Activated B cell treated with CpG ODN at 0.5 μM for 24 hours (primary cell): ENCODE measurements around the gene RASGRP1. TPM values are rescaled to one million over a fixed set of nuclear protein-coding genes. Genes with fewer than 3 reads are reported as not detected.

ENCODE experiments used
- ATAC-seq: fragments of 200-7000 bp; cut with Tn5 transposase; one replicate; pipeline ENCODE4 v1.10.0; 2021; ENCODE audit warnings: low read depth, mild to moderate bottlenecking, moderate library complexity
- CTCF ChIA-PET: fragments of 350-600 bp; sonication (Branson Sonifier 250); formaldehyde crosslinking; loops from one replicate; lab custom pipeline; 2021; ENCODE audit warnings: antibody characterized with exemption; lab: Charles Lee
- POLR2A ChIA-PET: fragments of 350-600 bp; sonication (Branson Sonifier 250); formaldehyde crosslinking; loops from one replicate; lab custom pipeline; 2021; ENCODE audit warnings: antibody characterized with exemption; lab: Charles Lee
- DNase-seq: peaks from one replicate; pipeline ENCODE4 v3.0.0; 2022
- H3K27ac Mint-ChIP-seq: one replicate; pipeline ENCODE4 v1.8.0; 2020; ENCODE audit warnings: mixed read lengths
- H3K27me3 Mint-ChIP-seq: one replicate; pipeline ENCODE4 v1.8.0; 2021; ENCODE audit warnings: mixed read lengths
- H3K36me3 Mint-ChIP-seq: one replicate; pipeline ENCODE4 v1.8.0; 2021; ENCODE audit warnings: low read depth, mixed read lengths
- H3K4me1 Mint-ChIP-seq: one replicate; pipeline ENCODE4 v1.8.0; 2021; ENCODE audit warnings: mixed read lengths
- H3K4me3 Mint-ChIP-seq: one replicate; pipeline ENCODE4 v1.8.0; 2020; ENCODE audit warnings: mild to moderate bottlenecking, mixed read lengths
- H3K9me3 Mint-ChIP-seq: one replicate; pipeline ENCODE4 v1.8.0; 2020; ENCODE audit warnings: mixed read lengths
- CTCF ChIP-seq: fragments of 200-600 bp; IDR thresholded peaks from one replicate; pipeline ENCODE4 v1.8.0; 2022; ENCODE audit warnings: antibody characterized with exemption, mild to moderate bottlenecking
- intact Hi-C: fragments of 100-400 bp; cut with micrococcal nuclease; formaldehyde crosslinking; loops from one replicate; pipeline ENCODE4 v1.15.1; 2024
- total RNA-seq: library from RNA; stranded (reverse); gene quantifications from 2 replicates; pipeline ENCODE4 v1.2.3, GENCODE V29; 2022

RASGRP1 gene
- total RNA-seq, 1 donor from 2014 or later, result 37.7 TPM

- Mint-ChIP-seq H3K4me3 (peak overlapping the region; percentile 9), H3K4me1 (peaks cover 94% of the 10 kb centered on the region), H3K27me3 (no peaks in the 10 kb centered on the region), H3K27ac (peak overlapping the region; percentile 25), H3K36me3 (peaks cover 64% of the 10 kb centered on the region), H3K9me3 (no peaks in the 10 kb centered on the region)
- POLR2A ChIA-PET, result interaction anchor here (1.1 kb wide), 1 partner anchor 114 kb away, joined by 3 read pairs; no protein-coding TSS in a partner anchor
- ATAC-seq (no peak), DNase-seq (no peak)
- no peak for TF ChIP-seq CTCF
- intact Hi-C loops, result no loop called here
- CTCF ChIA-PET, result interaction anchor here (6.3 kb wide), 1 partner anchor 131 kb away, joined by 138 read pairs; no protein-coding TSS in a partner anchor
These were observed 6.1 kb downstream of the RASGRP1 start for GRCh38 chr15:38558372-38559059.

- ChIA-PET CTCF (no interaction called here), POLR2A (interaction anchor here (0.6 kb wide), 1 partner anchor 119 kb away, joined by 5 read pairs; no protein-coding TSS in a partner anchor)
- Mint-ChIP-seq H3K4me1 (peaks cover 93% of the 10 kb centered on the region), H3K27me3 (no peaks in the 10 kb centered on the region), H3K4me3 (peak overlapping the region; percentile 24), H3K9me3 (no peaks in the 10 kb centered on the region), H3K27ac (no peak overlapping the region), H3K36me3 (peaks cover 66% of the 10 kb centered on the region)
- DNase-seq (no peak), ATAC-seq (no peak)
- intact Hi-C loops, result no loop called here
- no peak for TF ChIP-seq CTCF
These were observed 6.7 kb downstream of the RASGRP1 start for GRCh38 chr15:38557921-38558320.

- H3K36me3 Mint-ChIP-seq, result peaks cover 75% of the 10 kb centered on the region
- DNase-seq (no peak), ATAC-seq (no peak)
- ChIA-PET CTCF (interaction anchor here (1.5 to 2.0 kb wide), 2 partner anchors 8 to 127 kb away, joined by 3 to 6 read pairs; no protein-coding TSS in a partner anchor), POLR2A (interaction anchor here (0.8 kb wide), 1 partner anchor 102 kb away, joined by 3 read pairs; the partner anchor contains the start of gene FAM98B)
- no peak for TF ChIP-seq CTCF
- intact Hi-C loops, result no loop called here
- H3K27ac Mint-ChIP-seq, result no peak overlapping the region
- H3K4me3 Mint-ChIP-seq, result no peak overlapping the region
- peaks cover 79% of the 10 kb centered on the region for H3K4me1 Mint-ChIP-seq
- no peaks in the 10 kb centered on the region for H3K27me3 Mint-ChIP-seq
- no peaks in the 10 kb centered on the region for H3K9me3 Mint-ChIP-seq
These were observed 8.8 kb downstream of the RASGRP1 start for GRCh38 chr15:38555686-38556334.

- TF ChIP-seq CTCF, result no peak
- H3K4me3 Mint-ChIP-seq, result no peak overlapping the region
- H3K9me3 Mint-ChIP-seq, result no peaks in the 10 kb centered on the region
- H3K27ac Mint-ChIP-seq, result no peak overlapping the region
- CTCF ChIA-PET, result interaction anchor here (0.7 to 2.0 kb wide), 4 partner anchors 10 to 136 kb away, joined by 3 to 6 read pairs (median 4); no protein-coding TSS in a partner anchor
- DNase-seq (no peak), ATAC-seq (peak; percentile 92)
- no peaks in the 10 kb centered on the region for H3K27me3 Mint-ChIP-seq
- H3K4me1 Mint-ChIP-seq, result peaks cover 69% of the 10 kb centered on the region
- POLR2A ChIA-PET, result no interaction called here
- H3K36me3 Mint-ChIP-seq, result peaks cover 67% of the 10 kb centered on the region
- intact Hi-C loops, result no loop called here
These were observed 10.3 kb downstream of the RASGRP1 start for GRCh38 chr15:38554354-38554753.

- no peaks in the 10 kb centered on the region for H3K9me3 Mint-ChIP-seq
- no peak overlapping the region for H3K4me3 Mint-ChIP-seq
- H3K36me3 Mint-ChIP-seq, result peaks cover 66% of the 10 kb centered on the region
- CTCF ChIA-PET, result interaction anchor here (0.8 to 3.1 kb wide), 3 partner anchors 11 to 137 kb away, joined by 3 to 20 read pairs (median 5); partner anchors contain the start of gene RASGRP1
- H3K4me1 Mint-ChIP-seq, result peaks cover 57% of the 10 kb centered on the region
- H3K27ac Mint-ChIP-seq, result no peak overlapping the region
- no peak for DNase-seq
- no peak for TF ChIP-seq CTCF
- H3K27me3 Mint-ChIP-seq, result no peaks in the 10 kb centered on the region
- POLR2A ChIA-PET, result interaction anchor here (0.9 to 2.0 kb wide), 2 partner anchors 11 to 20 kb away, joined by 3 to 7 read pairs; partner anchors contain the start of gene RASGRP1
- ATAC-seq, result no peak
- intact Hi-C loops, result no loop called here
These were observed 11.5 kb downstream of the RASGRP1 start for GRCh38 chr15:38553071-38553470.
